Sciatic nerve (tissue), 2 donors: ENCODE data around the gene FNBP1. TPM values are rescaled to one million over a fixed set of nuclear protein-coding genes. Genes with fewer than 3 reads are reported as not detected.
"Not testable (repeated sequence)": the region's sequence is repeated elsewhere in the genome, so short reads cannot be mapped to it uniquely, and the experiment has no call there.

Experiments used
- ATAC-seq: fragments of 200-7000 bp; cut with Tn5 transposase; one replicate; pipeline ENCODE4 v1.9.1; 2020; ENCODE audit warnings: mild to moderate bottlenecking, moderate library complexity
- DNase-seq: peaks from one replicate; pipeline ENCODE4 v3.0.0-alpha.2; 2020; ENCODE audit warnings: low spot score
- intact Hi-C: fragments of 100-400 bp; cut with DNase I; formaldehyde crosslinking; loops from one replicate; pipeline ENCODE4 v1.14.2; 2022
- total RNA-seq: library from RNA; stranded (reverse); fragmentation: NEBNext Ultra II Directional; extraction: Animal tissue kit (Norgen Biotek cat#: 25700); gene quantifications from one replicate; pipeline ENCODE4 v1.2.1, GENCODE V29; 2021
- donor health status: DM: no; HTN: no; CAD: no.
- donor health status: DM: no; HTN: no; CAD: no.

Gene FNBP1
- total RNA-seq, 1 donor from 2014 or later, result 132 TPM

- ATAC-seq, DNase-seq, intact Hi-C loops: not testable (repeated sequence)
These were observed 62.8 kb downstream of the FNBP1 start for GRCh38 chr9:129980224-129980623.

DNA sequence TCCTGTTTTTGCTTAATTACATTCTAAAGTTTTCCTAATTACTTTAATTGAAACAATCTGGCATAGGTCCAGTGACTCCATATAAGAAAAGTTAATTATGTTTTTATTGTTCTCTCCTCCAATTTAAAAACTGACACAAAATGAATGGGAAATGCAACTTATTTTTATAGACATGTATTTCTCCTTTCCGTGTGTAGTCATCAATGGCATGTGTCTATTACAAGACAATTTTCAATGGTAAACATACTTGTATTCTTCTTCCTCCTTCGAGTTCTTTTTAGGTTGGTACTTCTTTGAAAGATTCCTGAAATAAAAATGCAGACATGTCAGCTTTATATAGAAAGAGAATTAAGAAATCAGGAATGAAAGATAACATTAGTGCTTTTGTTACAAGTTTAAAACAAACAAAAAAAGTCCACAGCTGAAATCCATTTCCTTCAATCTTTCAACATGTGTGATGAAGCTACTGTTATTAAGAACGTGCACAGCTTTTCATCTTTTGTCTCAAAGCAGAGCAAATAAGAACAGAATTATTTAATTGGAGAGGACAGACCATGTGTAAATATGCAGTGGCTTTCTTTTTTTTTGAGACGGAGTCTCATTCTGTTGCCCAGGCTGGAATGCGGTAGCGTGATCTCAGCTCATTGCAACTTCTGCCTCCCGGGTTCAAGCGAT, 63.8 kb downstream of the FNBP1 start:
- no peak for DNase-seq
- no peak for ATAC-seq
- intact Hi-C loops, result no loop called here

GRCh38 chr9:129972816-129973215, 70.2 kb downstream of the FNBP1 start:
- no peak for DNase-seq
- no peak for ATAC-seq
- intact Hi-C loops, result no loop called here

GRCh38 chr9:129968690-129969485, 74.1 kb downstream of the FNBP1 start:
- intact Hi-C loops, result no loop called here
- no peak for DNase-seq
- peak; percentile 78 for ATAC-seq

DNA sequence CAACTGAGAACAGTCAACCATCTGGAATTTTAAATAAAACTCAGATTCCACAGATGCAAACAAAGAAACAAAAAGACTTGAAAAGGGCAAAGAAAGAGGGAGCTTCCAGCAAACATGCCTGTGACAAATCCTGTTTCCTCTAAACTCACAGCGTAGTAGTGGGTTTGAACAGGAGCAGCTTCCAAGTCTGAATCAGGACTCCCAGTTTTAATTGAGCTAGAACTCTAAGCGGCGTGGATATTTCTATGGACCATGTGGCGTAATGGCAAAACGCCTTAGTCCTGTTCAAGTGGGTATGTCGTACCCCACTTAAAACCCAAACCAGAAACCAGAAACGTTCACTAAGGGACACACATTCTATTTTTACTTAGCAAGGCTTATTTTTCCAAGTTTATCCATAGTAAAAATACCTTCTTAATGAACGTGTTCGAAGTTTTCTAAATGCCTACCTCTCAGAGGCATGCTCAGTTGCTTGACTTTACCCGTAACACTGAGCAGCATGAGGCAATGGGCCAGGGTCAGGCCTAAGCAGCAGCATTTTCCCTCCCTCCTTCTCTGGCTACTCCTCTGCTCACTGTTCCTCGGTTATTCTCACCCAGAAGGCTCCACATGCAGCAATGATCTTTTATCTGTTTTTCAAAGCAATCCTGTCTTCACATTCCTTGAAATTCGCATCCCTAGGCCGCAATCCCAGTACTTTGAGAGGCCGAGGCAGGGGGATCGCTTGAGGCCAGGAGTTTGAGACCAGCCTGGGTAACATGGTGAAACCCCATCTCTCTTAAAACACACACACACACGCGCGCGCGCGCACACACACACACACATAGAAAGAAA, 77.9 kb downstream of the FNBP1 start:
- ATAC-seq, result peak; percentile 46
- intact Hi-C loops, result no loop called here
- no peak for DNase-seq

GRCh38 chr9:129962889-129963703, 79.9 kb downstream of the FNBP1 start:
- DNase-seq (peak; percentile 69), ATAC-seq (peak; percentile 84)
- intact Hi-C loops, result no loop called here

DNA sequence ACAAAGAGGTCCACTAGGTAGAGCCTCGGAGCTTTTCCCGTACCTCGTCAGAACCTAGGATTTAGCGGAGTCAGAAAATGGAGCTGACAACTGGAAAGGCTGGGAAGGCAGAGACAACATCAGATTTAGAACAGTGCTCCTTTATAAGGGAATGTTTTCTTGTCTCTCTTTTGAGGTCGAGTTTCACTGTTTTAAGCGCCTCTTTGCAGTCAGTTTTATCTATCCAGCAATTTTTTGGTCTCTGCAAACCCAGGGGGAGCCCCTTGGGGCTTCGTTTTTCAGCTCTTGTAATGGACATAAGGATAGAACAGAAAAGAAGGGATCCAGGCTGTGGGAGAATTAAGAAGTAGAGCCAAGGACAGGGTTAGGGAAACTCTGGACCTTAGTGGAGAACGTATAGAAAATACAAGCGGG, 80.5 kb downstream of the FNBP1 start:
- intact Hi-C loops, result no loop called here
- ATAC-seq, result peak; percentile 24
- DNase-seq, result no peak

DNA sequence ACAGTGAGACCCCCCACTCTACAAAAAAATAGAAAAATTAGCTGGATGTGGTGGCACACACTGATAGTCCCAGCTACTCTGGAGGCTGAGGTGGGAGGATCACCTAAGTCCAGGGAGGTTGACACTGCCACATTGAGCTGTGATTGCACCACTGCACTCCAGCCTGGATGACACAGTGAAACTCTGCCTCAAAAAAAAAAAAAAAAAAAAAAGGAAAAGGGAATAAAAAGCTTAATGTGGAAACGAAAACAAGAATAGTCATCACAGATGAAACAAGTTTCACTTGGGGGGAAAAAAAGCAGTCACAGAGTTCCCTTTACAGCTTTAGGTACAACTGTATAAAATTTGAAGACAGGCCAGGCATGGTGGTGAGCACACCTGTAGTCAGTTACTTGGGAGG, 84.2 kb downstream of the FNBP1 start:
- ATAC-seq (no peak), DNase-seq (no peak)
- intact Hi-C loops, result no loop called here

DNA sequence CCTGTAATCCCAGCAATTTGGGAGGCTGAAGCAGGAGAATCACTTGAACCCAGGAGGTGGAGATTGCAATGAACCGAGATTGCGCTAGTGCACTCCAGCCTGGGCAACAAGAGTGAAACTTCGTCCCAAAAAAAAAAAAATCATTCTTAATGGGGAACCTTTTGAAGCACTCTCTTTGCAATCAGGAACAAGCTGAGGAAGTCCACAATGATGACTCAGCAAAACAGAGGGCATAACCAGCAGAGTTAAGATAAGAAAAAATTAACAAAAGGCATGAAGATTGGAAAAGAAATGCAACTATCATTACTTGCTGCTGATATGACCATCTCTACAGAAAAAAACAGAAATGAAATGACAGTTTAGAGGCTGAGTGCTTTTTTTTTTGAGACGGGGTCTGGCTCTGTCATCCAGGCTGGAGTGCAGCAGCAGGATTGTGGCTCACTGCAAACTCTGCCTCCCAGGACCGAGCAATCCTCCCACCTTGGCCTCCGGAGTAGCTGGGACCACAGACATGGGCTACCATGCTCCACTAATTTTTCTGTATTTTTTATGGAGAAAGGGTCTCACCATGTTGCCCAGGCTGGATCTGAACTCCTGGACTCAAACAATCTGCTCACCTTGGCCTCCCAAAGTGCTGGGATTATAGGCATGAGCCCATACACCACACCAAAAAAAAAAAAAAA, 88.0 kb downstream of the FNBP1 start:
- ATAC-seq, result no peak

DNA sequence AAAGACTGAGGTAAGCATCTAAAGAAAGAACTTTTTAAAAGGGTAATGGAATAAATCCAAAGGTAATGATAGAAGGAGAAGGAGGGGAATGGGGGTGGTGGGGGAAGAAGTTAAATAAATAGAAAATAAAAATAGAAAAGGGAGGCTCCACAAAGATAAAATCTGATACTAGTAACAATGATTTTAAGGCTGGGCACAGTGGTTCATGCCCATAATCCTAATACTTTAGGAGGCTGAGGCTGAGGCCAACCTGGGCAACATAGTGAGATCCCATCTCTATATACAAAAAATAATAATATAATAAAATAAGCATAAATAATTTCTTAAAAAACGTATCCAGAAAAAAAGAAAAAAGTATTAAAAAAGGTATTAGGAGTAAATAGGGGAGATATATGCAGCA, 89.3 kb downstream of the FNBP1 start:
- intact Hi-C loops, result no loop called here
- ATAC-seq (no peak), DNase-seq (no peak)

More for the DNA sequence above, 88.0 kb downstream of the FNBP1 start:
- intact Hi-C loops, result no loop called here
- no peak for DNase-seq

DNA sequence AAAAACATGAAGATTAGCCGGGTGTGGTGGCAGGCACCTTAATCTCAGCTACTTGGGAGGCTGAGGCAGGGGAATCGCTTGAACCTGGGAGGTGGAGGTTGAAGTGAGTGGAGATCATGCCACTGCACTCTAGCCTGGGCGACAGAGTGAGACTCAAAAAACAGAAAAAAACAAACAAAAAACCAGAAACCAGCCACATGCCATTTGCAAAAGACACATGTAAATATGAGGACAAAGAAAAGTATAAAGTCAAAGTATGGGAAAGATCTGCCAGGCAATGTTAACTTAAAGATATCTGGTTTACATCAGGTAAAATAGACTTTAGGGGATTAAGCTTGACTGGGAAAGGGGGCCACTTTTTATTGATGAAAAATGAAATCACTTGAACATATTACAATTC, 90.7 kb downstream of the FNBP1 start:
- intact Hi-C loops, result no loop called here
- no peak for DNase-seq
- ATAC-seq, result no peak

DNA sequence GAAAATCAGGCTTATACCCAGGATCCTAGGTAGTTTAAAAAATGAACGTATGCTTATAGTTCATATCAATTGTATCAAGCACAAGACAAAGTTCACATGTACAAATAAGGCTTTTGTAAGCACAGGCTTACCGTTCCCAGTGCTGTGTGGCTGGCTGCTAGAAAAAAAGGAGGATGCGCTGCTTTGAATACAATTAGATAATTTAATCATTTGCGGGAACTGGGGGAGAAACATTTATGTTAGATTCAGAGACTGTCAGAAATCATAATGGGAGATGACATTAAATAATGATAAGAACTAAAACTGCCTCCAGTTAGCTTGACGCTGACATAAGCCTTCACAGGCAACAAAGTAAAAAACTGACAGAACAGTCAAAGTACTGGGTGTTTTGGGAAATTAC, 93.2 kb downstream of the FNBP1 start:
- DNase-seq (no peak), ATAC-seq (no peak)
- intact Hi-C loops, result no loop called here

GRCh38 chr9:129948626-129949025, 94.4 kb downstream of the FNBP1 start:
- DNase-seq, ATAC-seq, intact Hi-C loops: not testable (repeated sequence)

- ATAC-seq, result no peak
- DNase-seq, result no peak
- intact Hi-C loops, result no loop called here
These were observed 96.6 kb downstream of the FNBP1 start for GRCh38 chr9:129946246-129946995.

GRCh38 chr9:129945314-129945713, 97.7 kb downstream of the FNBP1 start:
- intact Hi-C loops, result no loop called here
- DNase-seq, result no peak
- ATAC-seq, result no peak

GRCh38 chr9:129944506-129945116, 98.4 kb downstream of the FNBP1 start:
- intact Hi-C loops, result no loop called here
- DNase-seq (no peak), ATAC-seq (no peak)

DNA sequence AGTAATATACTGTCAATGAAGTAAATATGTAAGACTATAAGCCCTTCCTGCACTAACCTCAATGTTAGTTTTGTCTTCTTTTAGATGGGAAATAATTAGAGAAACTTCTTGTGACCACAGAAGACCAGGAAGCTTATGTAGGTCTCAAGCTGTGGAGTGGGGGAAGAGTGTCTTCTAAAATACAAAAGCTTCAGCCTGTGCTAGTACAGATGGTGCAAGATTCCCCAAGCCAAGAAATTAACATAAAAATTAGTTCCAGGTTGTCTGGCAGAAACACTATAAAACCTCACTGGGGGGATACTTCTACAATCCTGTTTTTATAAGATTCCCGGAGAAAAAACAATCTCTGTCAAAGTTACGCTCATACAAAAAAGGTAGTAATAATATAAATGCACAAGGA, 103.6 kb downstream of the FNBP1 start:
- intact Hi-C loops, result no loop called here
- ATAC-seq, result peak; percentile 55

More for the DNA sequence above, 103.6 kb downstream of the FNBP1 start:
- no peak for DNase-seq
